GM12875 (cell line): ENCODE data around the gene AGAP1.

Experiments used
- H3K4me3 ChIP-seq: one replicate; pipeline ENCODE4 v1.5.1; 2011; ENCODE audit warnings: low read depth, low read length, control low read depth
- CTCF ChIP-seq: IDR thresholded peaks from 2 replicates; pipeline ENCODE4 v1.5.1; 2011; ENCODE audit warnings: low read depth, mild to moderate bottlenecking, control low read depth, inconsistent platforms, low read length, moderate library complexity, borderline replicate concordance; ENCODE audit not compliant: insufficient read depth

AGAP1 gene

GRCh38 chr2:235690809-235691450, 197.1 kb downstream of the AGAP1 start:
- no peak for TF ChIP-seq CTCF
- no peak overlapping the region for H3K4me3 ChIP-seq

- H3K4me3 ChIP-seq: no peak overlapping the region
- TF ChIP-seq CTCF: no peak
These were observed 198.2 kb downstream of the AGAP1 start for GRCh38 chr2:235692076-235692475.

- no peak for TF ChIP-seq CTCF
- no peak overlapping the region for H3K4me3 ChIP-seq
These were observed 198.9 kb downstream of the AGAP1 start for GRCh38 chr2:235692671-235693171.

GRCh38 chr2:235693279-235693678, 199.4 kb downstream of the AGAP1 start:
- no peak overlapping the region for H3K4me3 ChIP-seq
- TF ChIP-seq CTCF: no peak

- no peak for TF ChIP-seq CTCF
- H3K4me3 ChIP-seq: no peak overlapping the region
These were observed 201.1 kb downstream of the AGAP1 start for GRCh38 chr2:235694721-235695601.

GRCh38 chr2:235695602-235695895, 201.7 kb downstream of the AGAP1 start:
- H3K4me3 ChIP-seq: no peak overlapping the region
- no peak for TF ChIP-seq CTCF

GRCh38 chr2:235697041-235697440, 203.2 kb downstream of the AGAP1 start:
- H3K4me3 ChIP-seq: no peak overlapping the region
- no peak for TF ChIP-seq CTCF
